Esophagus muscularis mucosa (tissue), 4 donors: ENCODE results near the gene SEPTIN5.

Experiments
- CTCF ChIP-seq, 3 experiments: fragments of 200-600 bp in 2 of 3; fragments of 450-650 bp in 1 of 3; sonication (generic) in 2 of 3; IDR thresholded peaks; one replicate each; pipeline ENCODE4 v1.5.1; 2017 to 2019; ENCODE audit warnings: antibody characterized with exemption in 3 of 3, mild to moderate bottlenecking in 2 of 3, moderate library complexity in 1 of 3
- EP300 ChIP-seq: sonication (generic); formaldehyde crosslinking; IDR thresholded peaks from one replicate; pipeline ENCODE4 v1.6.1; 2017; ENCODE audit warnings: antibody characterized with exemption
- POLR2AphosphoS5 ChIP-seq, 2 donors: sonication (generic); formaldehyde crosslinking; IDR thresholded peaks; one replicate each; pipeline ENCODE4 v1.6.1; 2017; ENCODE audit warnings: antibody characterized with exemption in 2 of 2

- TF ChIP-seq CTCF (IDR thresholded peaks at IDR 0.05) (no peak), POLR2AphosphoS5 (IDR thresholded peaks at IDR 0.05) (no peak), EP300 (no peak)
These were observed 33.1 kb upstream of the SEPTIN5 start for GRCh38 chr22:19680911-19681862.
